Neural progenitor cell (in vitro differentiated cells): ENCODE results near the gene NEO1.
A peak's percentile ranks its signal among the peaks of the same experiment; 100 is the strongest.

Experiments used
- CTCF ChIP-seq: fragments of 200-600 bp; sonication (generic); IDR thresholded peaks from 2 replicates; pipeline ENCODE4 v1.5.1; 2017; ENCODE audit warnings: antibody characterized with exemption, mild to moderate bottlenecking
- EZH2 ChIP-seq: fragments of 200-600 bp; sonication (generic); IDR thresholded peaks from 2 replicates; pipeline ENCODE4 v1.6.1; 2017; ENCODE audit warnings: antibody characterized with exemption, mild to moderate bottlenecking, moderate library complexity
- EZH2phosphoT487 ChIP-seq: fragments of 200-600 bp; sonication (generic); IDR thresholded peaks from 2 replicates; pipeline ENCODE4 v1.6.1; 2017; ENCODE audit warnings: antibody characterized with exemption

- peak; percentile 48 for TF ChIP-seq CTCF
- no peak for TF ChIP-seq EZH2
- no peak for TF ChIP-seq EZH2phosphoT487
Measured at GRCh38 chr15:73052653-73053397, 562 bp downstream of the NEO1 start.
